ENCODE data around the gene SLC28A1.

SLC28A1 gene

DNA sequence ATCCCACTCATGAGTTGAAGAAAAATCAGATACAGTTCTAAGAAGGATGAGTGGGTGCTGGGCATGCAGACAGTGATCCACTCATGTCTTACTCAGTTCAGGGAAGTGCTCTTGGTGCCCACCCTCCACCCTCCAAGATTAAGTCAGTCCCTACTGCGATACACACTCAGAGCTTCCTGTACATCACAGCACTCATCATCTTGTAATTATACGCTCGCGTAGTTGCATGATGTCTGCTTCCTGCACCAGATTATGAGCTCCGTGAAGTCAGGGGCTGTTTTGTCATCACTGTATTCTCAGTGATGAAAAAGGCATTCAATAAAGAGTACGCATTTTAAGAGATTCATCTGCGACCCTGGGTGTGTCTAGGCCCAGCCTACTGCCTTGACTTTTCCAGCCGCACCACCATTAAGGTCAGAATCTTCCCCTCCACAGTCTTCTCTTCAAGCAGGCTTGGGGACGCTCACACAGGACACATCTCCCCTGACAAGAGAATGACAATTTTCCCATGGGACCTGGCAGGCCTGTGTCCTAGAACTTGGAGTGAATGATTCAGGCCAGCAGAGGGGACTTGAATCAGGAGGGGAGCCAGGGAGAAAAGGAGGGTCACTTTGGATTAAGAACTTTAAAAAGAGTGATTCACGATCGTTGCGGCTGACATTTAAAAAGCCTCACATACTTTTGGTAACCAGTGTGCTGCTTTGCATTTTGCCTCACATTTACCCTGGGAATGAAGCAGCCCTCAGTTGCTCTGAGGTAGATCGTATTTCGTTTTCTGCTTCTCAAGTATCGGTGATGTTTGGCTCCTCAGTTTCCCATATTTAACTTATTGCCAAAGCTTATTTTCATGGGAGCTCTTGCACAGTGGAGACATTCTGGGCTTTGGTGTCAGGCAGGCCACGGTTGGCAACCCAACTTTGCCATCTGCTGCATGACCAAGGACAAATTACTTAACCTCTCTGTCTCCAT lies 89.3 kb downstream of the SLC28A1 start:
- TF ChIP-seq, protein P1, sequence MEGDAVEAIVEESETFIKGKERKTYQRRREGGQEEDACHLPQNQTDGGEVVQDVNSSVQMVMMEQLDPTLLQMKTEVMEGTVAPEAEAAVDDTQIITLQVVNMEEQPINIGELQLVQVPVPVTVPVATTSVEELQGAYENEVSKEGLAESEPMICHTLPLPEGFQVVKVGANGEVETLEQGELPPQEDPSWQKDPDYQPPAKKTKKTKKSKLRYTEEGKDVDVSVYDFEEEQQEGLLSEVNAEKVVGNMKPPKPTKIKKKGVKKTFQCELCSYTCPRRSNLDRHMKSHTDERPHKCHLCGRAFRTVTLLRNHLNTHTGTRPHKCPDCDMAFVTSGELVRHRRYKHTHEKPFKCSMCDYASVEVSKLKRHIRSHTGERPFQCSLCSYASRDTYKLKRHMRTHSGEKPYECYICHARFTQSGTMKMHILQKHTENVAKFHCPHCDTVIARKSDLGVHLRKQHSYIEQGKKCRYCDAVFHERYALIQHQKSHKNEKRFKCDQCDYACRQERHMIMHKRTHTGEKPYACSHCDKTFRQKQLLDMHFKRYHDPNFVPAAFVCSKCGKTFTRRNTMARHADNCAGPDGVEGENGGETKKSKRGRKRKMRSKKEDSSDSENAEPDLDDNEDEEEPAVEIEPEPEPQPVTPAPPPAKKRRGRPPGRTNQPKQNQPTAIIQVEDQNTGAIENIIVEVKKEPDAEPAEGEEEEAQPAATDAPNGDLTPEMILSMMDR (IDR thresholded peaks at IDR 0.05; ENCODE audit: low read length, missing control alignments) = no peak
- no peak overlapping the region for H3K4me3 ChIP-seq (replicated peaks; ENCODE audit: low read depth, low read length)
- peak; percentile 53 for DNase-seq (ENCODE audit: low read depth)

DNA sequence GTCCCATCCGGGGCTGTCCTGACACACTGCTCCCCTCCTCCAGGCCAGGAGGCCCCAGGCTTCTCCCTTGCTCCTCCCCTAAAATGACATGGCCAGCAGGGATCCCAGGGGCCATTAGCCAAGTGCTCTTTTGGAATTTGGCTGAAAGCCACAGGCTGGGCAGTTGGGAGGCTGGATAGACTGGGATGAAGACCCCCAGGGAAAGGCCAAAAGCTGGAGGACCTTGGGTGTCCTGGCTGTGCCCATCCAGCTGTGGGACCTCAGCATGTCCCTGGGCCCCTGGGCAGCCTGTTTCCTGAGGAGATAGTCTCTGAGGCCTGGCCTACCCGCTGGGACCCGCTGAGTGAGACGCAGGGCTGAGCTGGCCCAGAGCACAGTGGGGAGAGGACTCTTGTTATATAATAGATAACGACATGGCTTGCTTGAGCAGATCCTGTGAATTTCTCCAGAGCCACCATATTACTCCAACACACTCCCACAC lies 91.4 kb downstream of the SLC28A1 start:
- no peak overlapping the region for H3K4me3 ChIP-seq (replicated peaks; ENCODE audit: low read depth, low read length)
- TF ChIP-seq, protein P1 (IDR thresholded peaks at IDR 0.05; ENCODE audit: low read length, missing control alignments) = no peak
- DNase-seq (ENCODE audit: low read depth) = no peak

DNA sequence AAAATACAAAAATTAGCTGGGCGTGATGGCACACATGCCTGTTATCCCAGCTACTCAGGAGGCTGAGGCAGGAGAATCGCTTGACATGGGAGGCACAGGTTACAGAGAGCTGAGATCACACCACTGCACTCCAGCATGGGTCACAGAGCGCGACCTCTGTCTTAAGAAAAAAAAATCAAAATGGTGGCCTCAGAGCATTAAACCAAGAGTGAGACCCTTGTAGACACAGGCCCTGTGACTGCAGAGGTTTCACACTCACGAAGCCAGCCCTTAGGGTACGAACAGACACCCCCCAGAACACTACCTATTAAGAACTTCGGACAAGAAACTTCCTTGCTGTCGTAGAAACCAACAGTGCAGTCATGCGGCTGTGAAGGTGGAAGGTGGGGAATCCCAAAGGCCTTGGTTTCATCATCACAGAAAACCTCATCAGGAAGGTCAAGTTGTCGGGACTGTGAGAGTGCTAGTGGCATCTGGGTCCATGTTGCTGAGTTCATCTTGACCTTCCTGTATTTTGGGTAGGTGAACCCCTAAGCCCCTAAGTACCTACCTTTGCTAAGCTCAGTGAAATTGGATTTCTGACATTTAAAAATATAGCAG lies 92.4 kb downstream of the SLC28A1 start:
- TF ChIP-seq, protein P1 (IDR thresholded peaks at IDR 0.05; ENCODE audit: low read length, missing control alignments) = no peak
- DNase-seq (ENCODE audit: low read depth) = no peak
- H3K4me3 ChIP-seq (replicated peaks; ENCODE audit: low read depth, low read length) = no peak overlapping the region

DNA sequence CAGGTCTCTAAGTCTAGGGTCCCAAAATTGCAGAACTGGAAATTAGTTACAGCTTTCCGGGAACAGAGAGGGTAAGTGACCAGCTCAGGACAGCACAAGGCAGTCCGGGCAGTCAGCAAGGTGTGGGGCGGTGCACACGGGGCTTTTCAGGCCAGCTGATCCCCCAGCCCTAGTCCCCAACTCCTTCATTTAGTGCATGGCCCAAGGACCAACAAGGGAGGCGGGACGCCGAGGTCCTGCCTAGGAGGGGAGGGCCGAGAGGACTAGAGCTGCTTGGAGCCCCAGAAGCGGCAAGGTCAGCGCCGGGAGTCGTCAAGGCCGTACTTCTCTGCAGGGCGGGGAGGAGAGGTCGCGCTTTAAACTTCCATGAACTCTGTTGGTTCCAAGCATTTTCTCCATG lies 95.2 kb downstream of the SLC28A1 start:
- TF ChIP-seq, protein P1 (IDR thresholded peaks at IDR 0.05; ENCODE audit: low read length, missing control alignments) = no peak
- no peak for DNase-seq (ENCODE audit: low read depth)
- peak overlapping the region; percentile 83 for H3K4me3 ChIP-seq (replicated peaks; ENCODE audit: low read depth, low read length)

DNA sequence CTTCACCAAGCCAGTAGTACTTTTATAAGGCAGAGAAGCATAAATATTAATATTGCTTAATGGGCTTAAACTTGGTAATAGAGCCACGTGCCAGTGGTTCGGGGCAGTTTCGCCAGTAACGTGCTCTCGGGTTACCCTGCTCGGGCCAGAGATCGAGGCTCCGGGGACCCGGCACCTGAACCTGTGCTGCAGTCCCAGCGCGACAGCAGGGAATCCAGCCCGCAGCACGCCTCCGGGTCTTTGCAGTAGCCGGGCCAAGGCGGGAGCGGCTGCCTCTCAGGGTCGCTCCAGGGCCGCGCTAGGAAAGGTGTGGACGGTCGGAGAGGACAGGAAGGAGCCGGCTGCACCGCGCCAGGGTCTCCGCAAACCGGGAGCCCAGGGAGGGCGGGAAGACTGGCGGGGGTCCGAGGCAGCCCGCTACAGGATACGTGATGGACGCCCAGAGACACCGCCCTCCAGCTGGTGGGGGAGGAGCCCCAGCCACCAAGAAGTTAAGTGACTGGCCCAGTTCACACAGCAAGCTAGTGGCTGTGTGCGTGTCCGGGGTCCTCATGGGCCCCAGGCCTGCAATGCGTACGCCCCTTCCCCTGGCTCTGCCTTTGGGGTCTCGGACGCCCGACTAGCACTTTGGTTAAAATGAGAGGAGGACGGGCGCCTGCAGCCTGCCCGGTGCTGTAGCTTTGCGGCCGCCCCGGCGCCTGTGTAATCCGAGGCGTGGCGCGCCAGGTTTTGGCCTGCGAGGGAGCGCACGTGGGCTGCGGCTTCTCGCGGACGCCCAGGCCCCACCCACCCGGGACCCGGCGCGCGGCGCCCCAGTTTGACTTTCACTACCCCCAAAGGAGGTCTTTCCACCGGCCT lies 96.0 kb downstream of the SLC28A1 start:
- DNase-seq (ENCODE audit: low read depth) = peak; percentile 86
- TF ChIP-seq, protein P1 (IDR thresholded peaks at IDR 0.05; ENCODE audit: low read length, missing control alignments) = no peak
- H3K4me3 ChIP-seq (replicated peaks; ENCODE audit: low read depth, low read length) = peak overlapping the region; percentile 83

DNA sequence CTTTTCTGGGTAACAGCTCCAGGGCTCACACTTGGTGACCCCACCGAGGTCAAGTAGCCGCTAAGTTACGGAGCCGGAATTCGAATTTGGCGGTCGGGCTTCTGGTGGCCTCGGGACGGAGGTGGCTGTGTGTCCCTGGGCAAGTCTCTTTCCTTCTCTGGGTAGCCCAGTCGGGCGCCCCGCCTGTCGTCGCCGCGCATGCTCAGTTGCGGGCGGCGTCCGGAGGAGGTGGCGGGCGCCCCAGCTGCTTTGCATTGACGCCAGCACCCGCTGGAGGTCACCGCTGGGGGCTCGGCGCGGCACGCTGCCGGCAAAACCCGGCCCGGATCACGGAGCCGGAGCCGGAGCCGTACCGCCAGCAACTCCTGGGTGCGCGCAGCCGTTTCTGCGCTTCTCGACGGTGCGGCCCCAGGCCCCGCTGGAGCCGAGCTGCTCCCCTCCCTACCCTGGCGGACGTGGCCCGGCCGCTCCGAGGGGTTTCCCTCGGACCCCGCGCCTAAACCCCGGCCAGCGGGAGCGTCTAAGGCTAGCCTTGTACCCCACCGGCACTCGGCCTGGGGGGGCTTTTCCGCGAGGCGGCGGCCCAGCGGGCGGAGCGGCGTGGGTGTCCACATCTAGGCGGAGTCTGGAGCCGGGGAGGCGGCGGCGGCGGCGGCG lies 96.7 kb downstream of the SLC28A1 start:
- peak; percentile 98 for DNase-seq (ENCODE audit: low read depth)
- H3K4me3 ChIP-seq (replicated peaks; ENCODE audit: low read depth, low read length) = peak overlapping the region; percentile 83
- TF ChIP-seq, protein P1 (IDR thresholded peaks at IDR 0.05; ENCODE audit: low read length, missing control alignments) = no peak

All from fibroblast of pulmonary artery (primary cell).